ENCODE data around the gene ALX3. TPM values are rescaled to one million over a fixed set of nuclear protein-coding genes. Genes with fewer than 3 reads are reported as not detected.

Gene ALX3
- total RNA-seq, 2 experiments from 2014 or later: not detected

DNA sequence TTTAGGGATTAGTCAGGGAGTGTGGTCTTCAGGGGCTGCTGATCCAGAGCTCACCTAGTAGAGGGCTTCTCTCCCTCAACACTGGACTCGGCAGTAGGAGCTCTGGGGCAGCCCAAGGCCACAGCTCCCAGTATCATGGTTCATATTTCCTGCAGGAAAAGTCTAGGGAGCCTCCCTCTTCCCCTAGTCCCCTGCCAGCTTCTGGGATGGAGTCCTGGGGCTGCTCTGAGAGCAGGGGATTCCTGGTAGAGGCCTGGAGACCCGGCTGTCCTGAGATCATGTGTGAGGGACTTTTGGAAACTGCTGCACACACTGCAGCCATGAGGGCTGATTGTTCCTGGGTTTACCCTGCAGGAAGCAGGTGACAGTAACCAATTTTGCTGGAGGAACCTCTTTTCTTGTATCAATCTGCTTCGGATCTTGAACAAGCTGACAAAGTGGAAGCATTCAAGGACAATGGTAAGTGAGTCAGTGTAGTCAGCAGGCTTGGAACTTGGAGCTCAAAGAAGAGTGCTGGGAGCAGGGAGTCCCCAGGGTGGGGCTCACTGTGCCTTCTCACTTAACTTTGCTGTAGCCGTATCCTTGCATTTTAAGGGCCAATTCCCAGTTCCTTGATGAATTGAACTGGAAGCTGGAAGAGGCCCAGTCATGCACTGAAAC lies 19.7 kb downstream of the ALX3 start:
- intact Hi-C loops (cut with micrococcal nuclease; ENCODE audit: unreplicated experiment): no loop called here
- no peak for TF ChIP-seq EZH2phosphoT487 (IDR thresholded peaks at IDR 0.05; ENCODE audit: borderline replicate concordance, low read depth, low read length)
- TF ChIP-seq, protein P1, sequence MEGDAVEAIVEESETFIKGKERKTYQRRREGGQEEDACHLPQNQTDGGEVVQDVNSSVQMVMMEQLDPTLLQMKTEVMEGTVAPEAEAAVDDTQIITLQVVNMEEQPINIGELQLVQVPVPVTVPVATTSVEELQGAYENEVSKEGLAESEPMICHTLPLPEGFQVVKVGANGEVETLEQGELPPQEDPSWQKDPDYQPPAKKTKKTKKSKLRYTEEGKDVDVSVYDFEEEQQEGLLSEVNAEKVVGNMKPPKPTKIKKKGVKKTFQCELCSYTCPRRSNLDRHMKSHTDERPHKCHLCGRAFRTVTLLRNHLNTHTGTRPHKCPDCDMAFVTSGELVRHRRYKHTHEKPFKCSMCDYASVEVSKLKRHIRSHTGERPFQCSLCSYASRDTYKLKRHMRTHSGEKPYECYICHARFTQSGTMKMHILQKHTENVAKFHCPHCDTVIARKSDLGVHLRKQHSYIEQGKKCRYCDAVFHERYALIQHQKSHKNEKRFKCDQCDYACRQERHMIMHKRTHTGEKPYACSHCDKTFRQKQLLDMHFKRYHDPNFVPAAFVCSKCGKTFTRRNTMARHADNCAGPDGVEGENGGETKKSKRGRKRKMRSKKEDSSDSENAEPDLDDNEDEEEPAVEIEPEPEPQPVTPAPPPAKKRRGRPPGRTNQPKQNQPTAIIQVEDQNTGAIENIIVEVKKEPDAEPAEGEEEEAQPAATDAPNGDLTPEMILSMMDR (conservative IDR thresholded peaks at IDR 0.05; ENCODE audit: low read length): no peak

DNA sequence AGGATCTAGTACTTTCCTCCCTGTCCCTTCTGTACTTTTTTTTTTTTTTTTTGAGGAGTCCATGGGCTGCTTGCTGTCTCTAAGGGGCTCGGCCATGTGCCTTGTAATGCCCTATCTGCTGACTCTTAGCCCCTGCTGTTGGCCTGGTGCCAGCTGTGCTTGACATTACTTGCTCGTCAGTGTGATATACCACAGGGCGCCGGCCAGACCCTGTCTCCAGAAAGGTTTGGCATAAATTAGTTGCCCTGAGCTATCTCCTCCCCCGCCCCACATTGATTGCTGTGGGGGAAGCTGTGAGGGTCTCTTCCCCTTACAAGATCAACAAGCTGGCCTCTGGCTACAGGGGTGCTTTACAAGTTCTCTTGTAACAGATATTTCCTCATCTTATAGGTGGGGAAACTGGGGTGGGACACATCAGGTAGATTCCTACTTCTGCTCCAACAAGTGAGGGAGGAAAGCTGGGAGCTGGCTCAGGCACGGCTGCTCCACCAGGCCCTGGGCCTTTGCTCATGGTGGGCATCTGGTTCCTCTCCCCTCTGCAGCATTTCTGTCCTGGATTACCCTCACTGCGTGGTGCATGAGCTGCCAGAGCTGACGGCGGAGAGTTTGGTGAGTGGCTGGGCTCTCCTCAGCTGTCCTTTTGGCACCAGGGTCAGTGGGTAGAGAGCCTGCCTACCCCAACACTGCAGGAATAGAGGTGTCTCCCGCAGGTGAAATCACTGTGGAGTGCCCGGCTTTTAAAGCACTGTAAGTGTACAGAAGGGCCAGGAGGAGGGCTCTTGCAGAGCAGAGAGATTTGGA lies 20.5 kb downstream of the ALX3 start:
- H3K36me3 ChIP-seq (ENCODE audit: insufficient read depth, low read length): peaks cover 99% of the 10 kb centered on the region
- BruUV-seq (replicated peaks): no TSS peak

More for the DNA sequence above, 19.7 kb downstream of the ALX3 start:
- no peaks in the 10 kb centered on the region for H3K9me2 ChIP-seq (ENCODE audit: insufficient read depth, low read length)
- CTCF ChIA-PET (ENCODE audit: unreplicated experiment): no interaction called here
- H3K9me3 ChIP-seq (ENCODE audit: low read length): no peaks in the 10 kb centered on the region
- no peaks in the 10 kb centered on the region for H3K79me2 ChIP-seq (ENCODE audit: insufficient read depth, low read depth, low read length)
- H3K4me2 ChIP-seq (ENCODE audit: low read length): no peak overlapping the region
- BruUV-seq (replicated peaks): no TSS peak
- H3K4me1 ChIP-seq (ENCODE audit: insufficient read depth, low read length, poor library complexity, severe bottlenecking): no peaks in the 10 kb centered on the region
- DNase-seq (ENCODE audit: low spot score): no peak
- peaks cover 99% of the 10 kb centered on the region for H3K36me3 ChIP-seq (ENCODE audit: insufficient read depth, low read length)
- no peak overlapping the region for H3K27ac ChIP-seq (ENCODE audit: low read depth, low read length, poor library complexity, severe bottlenecking)
- POLR2A ChIA-PET: no interaction called here
- H3K4me3 ChIP-seq (ENCODE audit: low read depth, low read length, poor library complexity, severe bottlenecking): no peak overlapping the region
- H2AFZ ChIP-seq (ENCODE audit: low read length): no peak overlapping the region
- no peaks in the 10 kb centered on the region for H4K20me1 ChIP-seq (ENCODE audit: insufficient read depth, low read length)

More for the DNA sequence above, 20.5 kb downstream of the ALX3 start:
- POLR2A ChIA-PET: interaction anchor here (0.6 kb wide), 1 partner anchor 51 kb away, joined by 4 read pairs; no protein-coding TSS in a partner anchor
- CTCF ChIA-PET (ENCODE audit: unreplicated experiment): no interaction called here
- H2AFZ ChIP-seq (ENCODE audit: low read length): no peak overlapping the region
- H3K4me3 ChIP-seq (ENCODE audit: low read depth, low read length, poor library complexity, severe bottlenecking): no peak overlapping the region
- H3K79me2 ChIP-seq (ENCODE audit: insufficient read depth, low read depth, low read length): no peaks in the 10 kb centered on the region
- H3K4me1 ChIP-seq (ENCODE audit: insufficient read depth, low read length, poor library complexity, severe bottlenecking): no peaks in the 10 kb centered on the region
- TF ChIP-seq, protein P1 (conservative IDR thresholded peaks at IDR 0.05; ENCODE audit: low read length): no peak
- TF ChIP-seq EZH2phosphoT487 (IDR thresholded peaks at IDR 0.05; ENCODE audit: borderline replicate concordance, low read depth, low read length): no peak
- H4K20me1 ChIP-seq (ENCODE audit: insufficient read depth, low read length): no peaks in the 10 kb centered on the region
- H3K9me2 ChIP-seq (ENCODE audit: insufficient read depth, low read length): no peaks in the 10 kb centered on the region
- no peaks in the 10 kb centered on the region for H3K9me3 ChIP-seq (ENCODE audit: low read length)
- intact Hi-C loops (cut with micrococcal nuclease; ENCODE audit: unreplicated experiment): no loop called here
- H3K27ac ChIP-seq (ENCODE audit: low read depth, low read length, poor library complexity, severe bottlenecking): no peak overlapping the region
- no peak for DNase-seq (ENCODE audit: low spot score)
- no peak overlapping the region for H3K4me2 ChIP-seq (ENCODE audit: low read length)

Measured in OCI-LY7 (cell line).